GM18520 (cell line): ENCODE measurements around the gene NKD2.
"Not testable (repeated sequence)": the region's sequence is repeated elsewhere in the genome, so short reads cannot be mapped to it uniquely, and the experiment has no call there.

ENCODE experiments used
- ATAC-seq: cut with Tn5 transposase; IDR thresholded peaks from one replicate; pipeline ENCODE4 v1.9.1; 2021; ENCODE audit not compliant: unreplicated experiment

NKD2 gene

GRCh38 chr5:1012900-1013237 lies 4.3 kb downstream of the NKD2 start:
- no peak for ATAC-seq

DNA sequence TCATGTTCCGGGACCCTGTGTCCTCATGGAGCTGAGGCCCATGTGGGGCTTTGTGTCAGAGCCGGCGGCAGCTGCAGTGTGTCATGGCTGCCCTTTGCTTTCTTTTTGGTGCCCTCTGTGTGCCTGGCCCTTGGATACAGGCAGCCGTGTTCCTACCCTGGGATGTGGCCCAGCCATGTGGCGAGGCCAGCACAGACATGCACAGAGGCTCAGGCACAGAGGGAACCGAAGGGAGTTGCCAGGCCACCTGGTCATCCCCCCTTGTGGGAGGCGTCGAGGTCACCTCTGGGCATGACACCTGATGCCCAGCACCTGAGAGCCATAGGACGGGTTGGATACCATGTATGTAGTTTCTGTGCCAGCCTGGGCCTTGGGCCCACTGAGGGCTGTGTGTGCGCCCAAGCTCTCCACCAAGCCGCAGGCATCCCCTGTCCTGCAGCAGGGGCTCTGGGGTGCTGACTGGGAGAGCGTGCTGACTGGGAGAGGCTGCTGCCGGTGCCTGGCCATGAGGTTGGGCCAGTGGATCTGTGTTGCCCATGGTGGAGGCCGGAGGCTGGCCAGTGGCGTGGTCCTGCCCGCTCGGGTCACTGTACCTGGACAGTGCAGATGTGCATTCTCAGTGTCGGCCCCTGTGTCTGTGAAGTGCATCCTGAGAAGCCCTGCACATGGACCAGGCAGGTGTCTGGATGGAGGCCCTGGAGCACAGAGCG lies 4.8 kb downstream of the NKD2 start:
- ATAC-seq = no peak

GRCh38 chr5:1013948-1014301 lies 5.3 kb downstream of the NKD2 start:
- ATAC-seq = no peak

- ATAC-seq = no peak
Observed at GRCh38 chr5:1014346-1014745, 5.7 kb downstream of the NKD2 start.

DNA sequence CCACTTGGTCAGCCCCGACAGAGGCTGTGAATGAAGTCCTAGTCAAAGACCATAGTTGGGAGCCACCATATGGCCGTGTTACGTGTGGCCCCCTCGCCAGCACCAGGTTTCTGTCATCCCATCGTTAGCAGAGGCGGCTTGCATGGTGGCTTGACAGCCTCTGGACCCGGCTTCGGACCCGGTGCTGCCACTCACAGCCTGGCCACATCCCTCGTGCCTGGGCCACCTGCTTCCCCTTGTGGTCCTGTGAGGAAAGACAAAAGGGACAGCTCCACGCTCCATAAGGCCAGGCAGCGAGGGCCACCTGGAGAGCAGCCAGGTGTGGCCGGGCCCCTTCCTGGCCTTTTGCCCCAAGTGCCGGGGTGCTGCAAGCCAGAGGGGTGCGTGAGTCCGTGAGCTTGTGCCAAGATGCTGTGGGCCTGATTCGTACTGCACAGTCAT lies 6.2 kb downstream of the NKD2 start:
- ATAC-seq = no peak

DNA sequence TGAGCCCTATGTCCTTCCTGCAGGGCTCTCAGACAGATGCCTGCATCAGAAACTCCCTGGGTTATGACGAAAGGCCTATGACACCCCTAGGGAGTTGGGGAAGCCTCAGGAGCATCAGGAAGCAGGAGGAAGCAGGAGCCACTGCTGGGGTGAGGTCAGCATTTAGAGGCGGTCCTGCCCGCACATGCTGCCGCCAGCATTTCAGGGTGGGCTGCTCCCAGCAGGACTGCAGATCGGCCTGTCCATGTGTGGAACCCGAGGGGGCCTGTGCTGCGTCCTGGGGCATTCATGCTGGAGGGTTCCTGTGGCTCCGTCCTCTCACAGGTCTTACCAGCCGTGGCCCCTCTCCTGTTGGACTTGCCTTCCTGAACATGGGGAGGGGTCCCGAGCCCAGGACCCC lies 6.9 kb downstream of the NKD2 start:
- ATAC-seq = no peak

GRCh38 chr5:1016036-1016435 lies 7.4 kb downstream of the NKD2 start:
- no peak for ATAC-seq

DNA sequence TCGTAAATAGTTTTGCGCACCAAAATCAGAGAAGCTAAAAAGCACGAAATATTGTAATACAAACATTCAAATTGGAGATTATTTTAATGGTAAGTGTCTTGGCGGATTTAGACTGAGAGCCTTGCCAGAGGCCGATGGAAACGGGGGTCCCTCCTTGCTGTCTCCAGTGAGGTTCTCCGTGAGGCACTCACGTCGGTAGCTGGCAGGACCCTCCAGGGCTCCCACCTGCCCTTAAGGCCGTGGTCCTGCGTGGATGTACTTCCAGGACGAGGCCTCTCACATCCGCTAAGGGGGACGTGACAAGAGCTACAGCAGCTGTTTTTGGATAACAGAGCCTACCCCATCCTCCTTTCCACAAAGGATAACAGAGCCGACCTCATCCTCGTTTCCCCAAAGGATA lies 7.9 kb downstream of the NKD2 start:
- no peak for ATAC-seq

GRCh38 chr5:1017056-1017455 lies 8.5 kb downstream of the NKD2 start:
- ATAC-seq = no peak

- ATAC-seq = no peak
Observed at GRCh38 chr5:1017691-1018455, 9.3 kb downstream of the NKD2 start.

GRCh38 chr5:1018596-1018995 lies 10.0 kb downstream of the NKD2 start:
- no peak for ATAC-seq

DNA sequence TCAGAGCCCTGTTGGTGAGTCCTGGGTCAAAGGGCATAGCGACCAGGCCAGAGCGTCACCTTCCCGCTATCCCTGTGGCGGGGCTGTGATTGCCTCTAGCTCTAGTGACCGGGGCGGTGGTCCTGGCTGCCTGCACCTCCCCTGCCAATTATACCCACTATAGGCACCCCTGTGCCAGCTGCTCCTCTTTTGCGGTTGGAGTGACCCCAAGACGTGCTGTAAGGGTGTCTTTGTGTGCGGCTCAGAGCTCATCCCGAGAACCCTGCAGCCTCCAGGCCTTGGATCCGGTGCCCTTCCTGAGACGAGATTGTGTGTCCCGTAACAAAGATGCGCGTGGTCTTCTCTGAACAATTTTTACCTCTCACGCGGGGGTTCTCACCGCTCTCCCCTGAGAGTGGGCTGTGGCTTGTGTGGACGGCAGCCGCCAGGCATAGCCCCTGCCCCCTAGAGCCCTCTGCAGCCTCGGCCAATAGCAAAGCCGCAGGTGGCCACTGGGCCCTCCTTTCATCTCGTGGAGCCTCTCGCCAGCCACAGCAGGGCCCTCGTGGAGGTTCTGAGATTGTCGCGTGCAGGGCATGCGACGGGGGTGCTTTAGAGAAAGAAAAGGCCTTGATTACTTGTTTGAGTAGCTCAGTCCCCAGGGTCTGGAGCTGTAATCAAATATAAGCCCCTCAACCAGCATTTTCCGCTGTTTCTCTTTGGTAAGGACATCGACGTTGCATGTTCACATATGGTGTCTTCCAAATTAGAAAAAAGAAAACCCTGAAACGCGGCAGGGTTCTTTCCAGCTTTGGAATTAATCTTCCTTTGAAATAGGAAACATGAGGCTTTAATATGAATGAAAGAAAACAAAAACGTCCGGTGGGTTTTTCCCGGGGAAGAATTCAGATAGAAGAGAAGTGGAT lies 10.7 kb downstream of the NKD2 start:
- no peak for ATAC-seq

DNA sequence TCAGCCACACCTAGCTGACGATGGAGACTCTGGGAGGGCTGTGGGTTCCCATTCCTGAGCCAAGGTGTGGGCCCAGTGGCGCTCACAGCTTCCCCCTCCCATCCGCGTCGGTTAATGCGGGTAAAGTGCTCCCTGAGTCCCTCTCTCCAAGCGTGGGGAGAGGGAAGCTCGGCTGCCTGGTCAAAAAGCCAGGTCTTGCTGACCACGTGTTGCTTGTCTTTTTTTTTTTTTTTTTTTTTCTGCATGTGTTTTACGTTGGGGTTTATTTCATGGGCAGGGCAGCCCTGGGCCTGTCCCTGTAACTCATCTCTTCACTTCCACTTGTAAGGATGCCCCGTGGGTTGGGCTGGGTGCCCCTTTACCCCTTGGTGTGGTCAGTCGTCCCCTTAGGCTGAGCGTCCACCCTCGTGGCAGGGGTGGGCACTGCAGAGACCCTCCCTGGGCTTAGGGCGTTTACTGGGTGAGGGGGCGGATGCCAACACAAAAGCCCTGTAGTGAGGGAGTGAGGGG lies 11.9 kb downstream of the NKD2 start:
- no peak for ATAC-seq

- ATAC-seq = no peak
Observed at GRCh38 chr5:1021136-1021968, 12.8 kb downstream of the NKD2 start.

GRCh38 chr5:1021969-1022336 lies 13.4 kb downstream of the NKD2 start:
- not testable (repeated sequence) for ATAC-seq

DNA sequence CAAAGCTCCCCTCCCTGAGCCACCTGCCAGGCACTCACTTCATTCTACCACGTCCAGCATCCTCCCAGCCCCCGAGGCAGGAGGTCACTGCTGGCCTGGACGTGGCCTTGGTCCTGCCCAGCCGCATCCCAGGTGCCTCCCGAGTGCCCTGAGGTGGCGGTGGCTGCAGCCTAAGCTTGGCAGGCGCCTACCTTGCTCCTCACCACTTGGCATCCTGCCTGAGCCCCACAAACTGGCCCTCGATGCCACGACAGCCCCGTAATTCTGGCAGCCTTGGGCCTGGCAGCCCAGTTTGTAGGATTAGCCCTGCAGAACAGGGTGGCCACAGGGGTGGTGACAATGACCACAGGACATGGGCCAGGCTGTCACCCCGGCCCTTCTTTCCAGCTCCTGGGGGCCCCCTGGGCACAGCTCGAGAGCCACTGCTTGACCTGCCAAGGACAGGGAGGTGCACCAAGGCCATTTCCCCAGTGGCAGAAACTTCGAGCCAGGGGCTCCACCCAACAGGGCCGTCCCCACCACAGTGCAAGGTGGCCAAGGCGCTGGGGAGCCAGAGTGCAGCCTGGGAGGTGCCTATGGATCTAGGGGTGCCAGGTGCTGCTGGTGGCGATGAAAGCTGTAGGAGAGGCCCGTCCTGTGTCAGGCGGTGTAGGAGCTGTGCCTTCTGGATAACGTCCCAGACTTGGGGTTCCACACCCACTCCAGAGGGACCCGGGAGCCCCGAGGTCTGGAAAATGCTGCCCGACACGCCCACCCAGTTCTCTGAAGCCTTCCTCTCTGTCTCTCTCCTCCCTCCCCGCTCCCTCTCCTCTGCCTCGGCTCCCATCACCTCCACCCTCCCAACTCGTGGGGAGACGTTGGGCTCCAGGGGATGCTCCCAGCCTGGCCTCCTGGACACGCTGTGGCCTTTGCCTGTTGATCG lies 18.4 kb downstream of the NKD2 start:
- no peak for ATAC-seq

DNA sequence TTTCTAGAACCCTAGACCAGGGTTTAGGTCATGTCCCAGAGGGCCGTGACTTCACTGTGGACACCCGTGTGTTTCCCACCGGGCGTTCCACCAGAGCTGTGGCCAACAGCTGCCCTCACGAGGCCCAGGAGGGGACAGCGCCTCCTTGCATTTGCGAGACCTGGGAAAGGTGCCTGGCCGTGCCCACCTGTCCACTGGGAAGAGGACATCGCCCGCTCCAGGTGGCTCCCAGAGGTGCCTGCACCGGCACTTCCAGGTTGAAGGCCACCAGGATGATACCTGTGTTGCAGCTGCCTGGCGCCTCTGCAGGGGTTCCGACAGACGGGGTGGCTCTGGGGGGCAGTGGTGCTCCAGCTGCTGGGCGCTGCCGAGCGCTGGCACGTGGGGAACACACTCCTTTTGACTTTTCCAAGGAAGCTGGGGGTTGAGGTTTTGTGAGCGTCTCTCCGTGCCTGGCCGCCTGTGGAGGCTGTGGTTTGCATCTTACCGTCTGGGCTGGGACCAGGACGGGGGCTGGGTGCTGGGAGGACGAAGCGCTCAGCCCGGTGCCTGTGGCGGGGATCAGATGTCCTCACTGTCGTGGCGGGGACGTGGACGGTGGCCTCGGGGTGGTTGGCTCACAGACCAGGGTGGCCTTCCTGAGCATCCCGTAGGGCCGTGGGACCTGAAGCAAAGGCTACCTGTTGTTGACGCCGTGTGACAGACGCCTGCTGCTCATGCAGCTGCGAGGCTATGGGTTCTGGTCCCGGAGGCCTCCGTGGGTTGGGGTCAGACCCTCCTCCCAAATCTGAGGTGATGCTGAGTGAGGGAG lies 19.2 kb downstream of the NKD2 start:
- no peak for ATAC-seq

GRCh38 chr5:1028481-1029281 lies 20.1 kb downstream of the NKD2 start:
- no peak for ATAC-seq
